ENCODE measurements around the gene VMP1.

GRCh38 chr17:59810894-59811153, 103.4 kb downstream of the VMP1 start:
- TF ChIP-seq EGR1 (IDR thresholded peaks at IDR 0.05) (no peak), RAD21 (IDR thresholded peaks at IDR 0.05; ENCODE audit: low read depth) (no peak), TEAD4 (IDR thresholded peaks at IDR 0.05) (no peak), USF1 (IDR thresholded peaks at IDR 0.05) (no peak), CREB1 (IDR thresholded peaks at IDR 0.05; ENCODE audit: low read depth) (no peak), NFIC (IDR thresholded peaks at IDR 0.05) (no peak), YY1 (IDR thresholded peaks at IDR 0.05; ENCODE audit: low read depth) (no peak), CEBPB (IDR thresholded peaks at IDR 0.05) (no peak), MAX (IDR thresholded peaks at IDR 0.05) (no peak), REST (IDR thresholded peaks at IDR 0.05; ENCODE audit: low read depth) (no peak), TAF1 (IDR thresholded peaks at IDR 0.05; ENCODE audit: low read depth) (no peak), EP300 (IDR thresholded peaks at IDR 0.05; ENCODE audit: borderline replicate concordance) (no peak)
